Neutrophil (primary cell): Measurements from ENCODE around the gene MPC1.

ENCODE experiments used
- H3K27ac ChIP-seq: fragments of 200-600 bp; sonication (generic); 2 replicates; pipeline ENCODE4 v1.5.1; 2016; ENCODE audit warnings: mild to moderate bottlenecking, moderate library complexity
- H3K27me3 ChIP-seq: fragments of 200-600 bp; sonication (generic); 2 replicates; pipeline ENCODE4 v1.6.0; 2016; ENCODE audit warnings: mild to moderate bottlenecking
- H3K36me3 ChIP-seq: fragments of 200-600 bp; sonication (generic); 2 replicates; pipeline ENCODE4 v1.5.1; 2017
- H3K4me1 ChIP-seq, 2 experiments: fragments of 200-600 bp in 1 of 2; sonication (generic) in 1 of 2; 1 replicate in 1 of 2; 2 replicates in 1 of 2; pipeline versions ENCODE4 v1.5.1 to v1.6.1; 2013 to 2016; ENCODE audit warnings: low read depth in 1 of 2, low read length in 1 of 2, mild to moderate bottlenecking in 1 of 2, moderate library complexity in 1 of 2; ENCODE audit not compliant: control insufficient read depth in 1 of 2, insufficient read depth in 1 of 2
- H3K4me3 ChIP-seq, 2 experiments: fragments of 200-600 bp in 1 of 2; sonication (generic) in 1 of 2; 1 replicate in 1 of 2; 2 replicates in 1 of 2; pipeline ENCODE4 v1.5.1; 2013 to 2016; ENCODE audit warnings: low read depth in 1 of 2, low read length in 1 of 2, mild to moderate bottlenecking in 1 of 2, moderate library complexity in 1 of 2
- H3K9me3 ChIP-seq: fragments of 200-600 bp; sonication (generic); 2 replicates; pipeline ENCODE4 v1.5.1; 2016
- CTCF ChIP-seq: fragments of 200-600 bp; sonication (generic); IDR thresholded peaks from 2 replicates; pipeline ENCODE4 v1.5.1; 2016; ENCODE audit warnings: antibody characterized with exemption

Gene MPC1

GRCh38 chr6:166360243-166361076 lies 22.3 kb downstream of the MPC1 start:
- H3K27ac ChIP-seq: peak overlapping the region; percentile 72
- no peaks in the 10 kb centered on the region for H3K9me3 ChIP-seq
- peaks cover 18 to 20% of the 10 kb centered on the region in 2 experiments for H3K4me1 ChIP-seq
- H3K4me3 ChIP-seq: no peak overlapping the region
- H3K27me3 ChIP-seq: no peaks in the 10 kb centered on the region
- no peak for TF ChIP-seq CTCF
- peaks cover 25% of the 10 kb centered on the region for H3K36me3 ChIP-seq

GRCh38 chr6:166355552-166355951 lies 27.2 kb downstream of the MPC1 start:
- Histone ChIP-seq H3K27me3 (no peaks in the 10 kb centered on the region), H3K36me3 (no peaks in the 10 kb centered on the region), H3K9me3 (no peaks in the 10 kb centered on the region), H3K27ac (no peak overlapping the region), H3K4me1 (peaks cover 7 to 12% of the 10 kb centered on the region in 2 experiments), H3K4me3 (no peak overlapping the region)
- TF ChIP-seq CTCF: no peak

- no peak for TF ChIP-seq CTCF
- no peak overlapping the region for H3K27ac ChIP-seq
Observed at GRCh38 chr6:166354965-166355364, 27.8 kb downstream of the MPC1 start.

GRCh38 chr6:166354143-166354542 lies 28.6 kb downstream of the MPC1 start:
- no peak overlapping the region for H3K27ac ChIP-seq
- no peaks in the 10 kb centered on the region for H3K9me3 ChIP-seq
- H3K27me3 ChIP-seq: no peaks in the 10 kb centered on the region
- H3K4me1 ChIP-seq: peaks cover 0 to 5% of the 10 kb centered on the region in 2 experiments
- TF ChIP-seq CTCF: no peak
- H3K4me3 ChIP-seq: no peak overlapping the region
- H3K36me3 ChIP-seq: no peaks in the 10 kb centered on the region

More at GRCh38 chr6:166354965-166355364, 27.8 kb downstream of the MPC1 start:
- Histone ChIP-seq H3K36me3 (no peaks in the 10 kb centered on the region), H3K27me3 (no peaks in the 10 kb centered on the region), H3K4me3 (no peak overlapping the region), H3K9me3 (no peaks in the 10 kb centered on the region), H3K4me1 (peaks cover 2 to 6% of the 10 kb centered on the region in 2 experiments)

GRCh38 chr6:166353507-166353906 lies 29.2 kb downstream of the MPC1 start:
- H3K4me1 ChIP-seq: peaks cover under 1 to 7% of the 10 kb centered on the region in 2 experiments
- no peaks in the 10 kb centered on the region for H3K9me3 ChIP-seq
- H3K27me3 ChIP-seq: no peaks in the 10 kb centered on the region
- no peak overlapping the region for H3K27ac ChIP-seq
- H3K4me3 ChIP-seq: no peak overlapping the region
- no peak for TF ChIP-seq CTCF
- no peaks in the 10 kb centered on the region for H3K36me3 ChIP-seq
